A549 (cell line): ENCODE data around the gene FDX2. TPM values are rescaled to one million over a fixed set of nuclear protein-coding genes. Genes with fewer than 3 reads are reported as not detected.

ENCODE experiments used
- HOXB13 ChIP-seq: fragments of 250-450 bp; sonication (Bioruptor Pico); IDR thresholded peaks from 2 replicates; pipeline ENCODE4 v1.5.0; 2020; ENCODE audit warnings: low read depth, mild to moderate bottlenecking, moderate library complexity
- RAD21 ChIP-seq, 2 experiments: fragments of >200 bp in 1 of 2; sonication (Bioruptor Twin) in 1 of 2; formaldehyde crosslinking in 1 of 2; IDR thresholded peaks in 1 of 2; conservative IDR thresholded peaks in 1 of 2; 2 replicates in 1 of 2; 3 replicates in 1 of 2; pipeline ENCODE4 v1.6.1; 2012 to 2018; ENCODE audit warnings: inconsistent platforms in 1 of 2
- RCOR1 ChIP-seq: fragments of 150-350 bp; IDR thresholded peaks from 2 replicates; pipeline ENCODE4 v1.6.1; 2014; ENCODE audit warnings: antibody characterized with exemption, low read length, low read depth
- SMC3 ChIP-seq: fragments of >200 bp; sonication (Bioruptor Twin); formaldehyde crosslinking; IDR thresholded peaks from 3 replicates; pipeline ENCODE4 v1.6.1; 2018; ENCODE audit warnings: inconsistent platforms
- polyA plus RNA-seq, 4 experiments: library from polyadenylated mRNA; depleted of rRNA in 3 of 4; stranded (reverse); fragments of >200 nt; fragmentation: RNase III in 1 of 4; extraction: RNeasy Plus Mini Kit Qiagen cat#74134 plus additional on column Dnase treatment in 1 of 4; gene quantifications; 2 replicates in 3 of 4; 3 replicates in 1 of 4; pipeline ENCODE4 v1.2.3, GENCODE V29; 2011 to 2017
- small RNA-seq, 6 experiments: library from RNA; depleted of rRNA; stranded (forward); fragments of <200 nt; gene quantifications; one replicate each; pipeline ENCODE3, GENCODE V24; 2012
- TF ChIP-seq, protein P1 (sequence below): fragments of >200 bp; sonication (Bioruptor Twin); formaldehyde crosslinking; IDR thresholded peaks from 3 replicates; pipeline ENCODE4 v1.6.1; 2016

The FDX2 gene
- polyA plus RNA-seq, 2 of the 4 experiments (the other 2 are of a cell fraction): 9.9 to 23.5 TPM

DNA sequence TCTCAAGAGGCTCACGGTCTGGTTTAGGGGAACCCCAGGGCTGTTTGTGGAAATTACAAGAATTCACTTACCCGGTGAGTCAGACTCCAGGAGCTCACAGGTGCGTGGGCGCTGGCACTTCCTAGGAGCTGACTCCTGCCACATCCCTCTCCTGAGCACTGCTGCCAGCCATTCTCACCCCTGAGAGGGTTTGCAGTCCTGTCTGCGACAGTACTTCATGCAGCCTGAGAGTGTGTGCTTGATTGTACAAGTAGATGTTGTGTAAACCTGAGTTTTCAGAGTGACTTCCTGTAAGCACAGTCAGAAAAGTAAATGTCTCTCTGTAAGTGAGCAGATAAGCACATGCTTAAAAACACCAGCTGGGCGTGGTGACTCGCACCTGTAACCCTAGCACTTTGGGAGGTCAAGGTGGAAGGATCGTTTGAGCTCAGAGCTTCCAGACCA, 55.7 kb downstream of the FDX2 start (continued):
- TF ChIP-seq, protein P1, sequence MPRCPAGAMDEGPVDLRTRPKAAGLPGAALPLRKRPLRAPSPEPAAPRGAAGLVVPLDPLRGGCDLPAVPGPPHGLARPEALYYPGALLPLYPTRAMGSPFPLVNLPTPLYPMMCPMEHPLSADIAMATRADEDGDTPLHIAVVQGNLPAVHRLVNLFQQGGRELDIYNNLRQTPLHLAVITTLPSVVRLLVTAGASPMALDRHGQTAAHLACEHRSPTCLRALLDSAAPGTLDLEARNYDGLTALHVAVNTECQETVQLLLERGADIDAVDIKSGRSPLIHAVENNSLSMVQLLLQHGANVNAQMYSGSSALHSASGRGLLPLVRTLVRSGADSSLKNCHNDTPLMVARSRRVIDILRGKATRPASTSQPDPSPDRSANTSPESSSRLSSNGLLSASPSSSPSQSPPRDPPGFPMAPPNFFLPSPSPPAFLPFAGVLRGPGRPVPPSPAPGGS: no peak
- TF ChIP-seq HOXB13 (CRISPR knock-in tag) (no peak), RCOR1 (no peak), SMC3 (no peak), RAD21 (conservative IDR thresholded peaks at IDR 0.05 in 1 of 2, IDR thresholded peaks at IDR 0.05 in 1 of 2) (no peak)

Small RNA genes lying within 50 kb of the gene (small RNA-seq; reads per million reads assigned to genes)
- 0 reads per million in 6 experiments for gene AC011511.1
- gene AC011511.4: 0 reads per million in 6 experiments

Other genes starting within 250 kb of the FDX2 start
- 9.1 and 10.1 TPM in 2 replicates for gene SHFL, start 229.7 kb downstream of the FDX2 start, polyA plus RNA-seq (2011; rRNA removed)
- 10.5 to 16.4 TPM (median 12.5 TPM) in 3 replicates for gene SHFL, start 229.7 kb downstream of the FDX2 start, polyA plus RNA-seq (2017; fragmentation: RNase III; extraction: RNeasy Plus Mini Kit Qiagen cat#74134 plus additional on column Dnase treatment)
- 0.04 and 0.19 TPM in 2 replicates for gene ANGPTL6, start 213.3 kb downstream of the FDX2 start, polyA plus RNA-seq (2011; rRNA removed)
- gene ANGPTL6, start 213.3 kb downstream of the FDX2 start, polyA plus RNA-seq (2017; fragmentation: RNase III; extraction: RNeasy Plus Mini Kit Qiagen cat#74134 plus additional on column Dnase treatment): 0.12 to 0.31 TPM (median 0.18 TPM) in 3 replicates
- gene PPAN, start 209.7 kb downstream of the FDX2 start, polyA plus RNA-seq (2011; rRNA removed): 26.6 and 30.8 TPM in 2 replicates
- gene PPAN, start 209.7 kb downstream of the FDX2 start, polyA plus RNA-seq (2017; fragmentation: RNase III; extraction: RNeasy Plus Mini Kit Qiagen cat#74134 plus additional on column Dnase treatment): 64.0 to 68.1 TPM (median 65.0 TPM) in 3 replicates
- gene P2RY11, start 204.3 kb downstream of the FDX2 start, polyA plus RNA-seq (2011; rRNA removed): 1.9 and 2.3 TPM in 2 replicates
- 5.8 to 9.0 TPM (median 6.4 TPM) in 3 replicates for gene P2RY11, start 204.3 kb downstream of the FDX2 start, polyA plus RNA-seq (2017; fragmentation: RNase III; extraction: RNeasy Plus Mini Kit Qiagen cat#74134 plus additional on column Dnase treatment)
- gene EIF3G, start 196.1 kb downstream of the FDX2 start, polyA plus RNA-seq (2011; rRNA removed): 60.9 and 81.6 TPM in 2 replicates
- gene EIF3G, start 196.1 kb downstream of the FDX2 start, polyA plus RNA-seq (2017; fragmentation: RNase III; extraction: RNeasy Plus Mini Kit Qiagen cat#74134 plus additional on column Dnase treatment): 147 to 160 TPM (median 151 TPM) in 3 replicates
- 85.2 and 86.2 TPM in 2 replicates for gene DNMT1, start 121.1 kb downstream of the FDX2 start, polyA plus RNA-seq (2011; rRNA removed)
- gene DNMT1, start 121.1 kb downstream of the FDX2 start, polyA plus RNA-seq (2017; fragmentation: RNase III; extraction: RNeasy Plus Mini Kit Qiagen cat#74134 plus additional on column Dnase treatment): 85.2 to 90.5 TPM (median 86.3 TPM) in 3 replicates
- gene S1PR2, start 84.7 kb downstream of the FDX2 start, polyA plus RNA-seq (2011; rRNA removed): 0.72 and 0.85 TPM in 2 replicates
- gene S1PR2, start 84.7 kb downstream of the FDX2 start, polyA plus RNA-seq (2017; fragmentation: RNase III; extraction: RNeasy Plus Mini Kit Qiagen cat#74134 plus additional on column Dnase treatment): 0.87 to 0.96 TPM (median 0.93 TPM) in 3 replicates
- 25.9 and 26.4 TPM in 2 replicates for gene MRPL4, start 63.8 kb downstream of the FDX2 start, polyA plus RNA-seq (2011; rRNA removed)
- gene MRPL4, start 63.8 kb downstream of the FDX2 start, polyA plus RNA-seq (2017; fragmentation: RNase III; extraction: RNeasy Plus Mini Kit Qiagen cat#74134 plus additional on column Dnase treatment): 51.4 to 52.2 TPM (median 51.8 TPM) in 3 replicates
- gene ICAM1, start 44.9 kb downstream of the FDX2 start, polyA plus RNA-seq (2011; rRNA removed): 1.4 and 3.5 TPM in 2 replicates
- 1.2 to 2.6 TPM (median 1.5 TPM) in 3 replicates for gene ICAM1, start 44.9 kb downstream of the FDX2 start, polyA plus RNA-seq (2017; fragmentation: RNase III; extraction: RNeasy Plus Mini Kit Qiagen cat#74134 plus additional on column Dnase treatment)
- not detected in 2 replicates for gene ICAM4, start 29.1 kb downstream of the FDX2 start, polyA plus RNA-seq (2011; rRNA removed)
- gene ICAM4, start 29.1 kb downstream of the FDX2 start, polyA plus RNA-seq (2017; fragmentation: RNase III; extraction: RNeasy Plus Mini Kit Qiagen cat#74134 plus additional on column Dnase treatment): not detected in 3 replicates
- 0.35 and 0.58 TPM in 2 replicates for gene ICAM5, start 26.1 kb downstream of the FDX2 start, polyA plus RNA-seq (2011; rRNA removed)
- gene ICAM5, start 26.1 kb downstream of the FDX2 start, polyA plus RNA-seq (2017; fragmentation: RNase III; extraction: RNeasy Plus Mini Kit Qiagen cat#74134 plus additional on column Dnase treatment): 0.77 to 1.5 TPM (median 0.81 TPM) in 3 replicates
- 0.84 and 1.2 TPM in 2 replicates for gene ZGLP1, start 6.2 kb downstream of the FDX2 start, polyA plus RNA-seq (2011; rRNA removed)
- gene ZGLP1, start 6.2 kb downstream of the FDX2 start, polyA plus RNA-seq (2017; fragmentation: RNase III; extraction: RNeasy Plus Mini Kit Qiagen cat#74134 plus additional on column Dnase treatment): 1.7 to 2.1 TPM (median 1.9 TPM) in 3 replicates
- 1.8 and 3.0 TPM in 2 replicates for gene RAVER1, start 17.5 kb upstream of the FDX2 start, polyA plus RNA-seq (2011; rRNA removed)
- 20.4 to 22.1 TPM (median 21.4 TPM) in 3 replicates for gene RAVER1, start 17.5 kb upstream of the FDX2 start, polyA plus RNA-seq (2017; fragmentation: RNase III; extraction: RNeasy Plus Mini Kit Qiagen cat#74134 plus additional on column Dnase treatment)
- 4.7 and 5.3 TPM in 2 replicates for gene ICAM3, start 23.6 kb upstream of the FDX2 start, polyA plus RNA-seq (2011; rRNA removed)
- 6.2 to 7.3 TPM (median 6.6 TPM) in 3 replicates for gene ICAM3, start 23.6 kb upstream of the FDX2 start, polyA plus RNA-seq (2017; fragmentation: RNase III; extraction: RNeasy Plus Mini Kit Qiagen cat#74134 plus additional on column Dnase treatment)
- gene TYK2, start 64.6 kb upstream of the FDX2 start, polyA plus RNA-seq (2011; rRNA removed): 17.0 and 41.4 TPM in 2 replicates
- 51.9 to 65.6 TPM (median 57.1 TPM) in 3 replicates for gene TYK2, start 64.6 kb upstream of the FDX2 start, polyA plus RNA-seq (2017; fragmentation: RNase III; extraction: RNeasy Plus Mini Kit Qiagen cat#74134 plus additional on column Dnase treatment)
- gene CDC37, start 87.5 kb upstream of the FDX2 start, polyA plus RNA-seq (2011; rRNA removed): 125 and 152 TPM in 2 replicates
- gene CDC37, start 87.5 kb upstream of the FDX2 start, polyA plus RNA-seq (2017; fragmentation: RNase III; extraction: RNeasy Plus Mini Kit Qiagen cat#74134 plus additional on column Dnase treatment): 214 to 236 TPM (median 220 TPM) in 3 replicates
- 1.2 and 2.2 TPM in 2 replicates for gene PDE4A, start 104.5 kb upstream of the FDX2 start, polyA plus RNA-seq (2011; rRNA removed)
- gene PDE4A, start 104.5 kb upstream of the FDX2 start, polyA plus RNA-seq (2017; fragmentation: RNase III; extraction: RNeasy Plus Mini Kit Qiagen cat#74134 plus additional on column Dnase treatment): 3.7 to 3.9 TPM (median 3.9 TPM) in 3 replicates
- 49.3 and 60.6 TPM in 2 replicates for gene KEAP1, start 187.3 kb upstream of the FDX2 start, polyA plus RNA-seq (2011; rRNA removed)
- 67.7 to 73.6 TPM (median 72.1 TPM) in 3 replicates for gene KEAP1, start 187.3 kb upstream of the FDX2 start, polyA plus RNA-seq (2017; fragmentation: RNase III; extraction: RNeasy Plus Mini Kit Qiagen cat#74134 plus additional on column Dnase treatment)
- 0.99 and 2.1 TPM in 2 replicates for gene S1PR5, start 201.4 kb upstream of the FDX2 start, polyA plus RNA-seq (2011; rRNA removed)
- 3.0 to 3.8 TPM (median 3.1 TPM) in 3 replicates for gene S1PR5, start 201.4 kb upstream of the FDX2 start, polyA plus RNA-seq (2017; fragmentation: RNase III; extraction: RNeasy Plus Mini Kit Qiagen cat#74134 plus additional on column Dnase treatment)
- gene ATG4D, start 227.9 kb upstream of the FDX2 start, polyA plus RNA-seq (2011; rRNA removed): 6.9 and 7.3 TPM in 2 replicates
- gene ATG4D, start 227.9 kb upstream of the FDX2 start, polyA plus RNA-seq (2017; fragmentation: RNase III; extraction: RNeasy Plus Mini Kit Qiagen cat#74134 plus additional on column Dnase treatment): 10.4 to 12.4 TPM (median 10.7 TPM) in 3 replicates
- 10.6 and 21.6 TPM in 2 replicates for gene KRI1, start 250.0 kb upstream of the FDX2 start, polyA plus RNA-seq (2011; rRNA removed)
- gene KRI1, start 250.0 kb upstream of the FDX2 start, polyA plus RNA-seq (2017; fragmentation: RNase III; extraction: RNeasy Plus Mini Kit Qiagen cat#74134 plus additional on column Dnase treatment): 23.2 to 25.6 TPM (median 25.2 TPM) in 3 replicates